GM18873 (cell line): ENCODE measurements around the gene CPXM1.
"Not testable (repeated sequence)": the region's sequence is repeated elsewhere in the genome, so short reads cannot be mapped to it uniquely, and the experiment has no call there.

Source experiments
- ATAC-seq: cut with Tn5 transposase; IDR thresholded peaks from one replicate; pipeline ENCODE4 v1.9.1; 2021; ENCODE audit warnings: mild to moderate bottlenecking, moderate library complexity, moderate number of reproducible peaks; ENCODE audit not compliant: unreplicated experiment, low FRiP score

Gene CPXM1

GRCh38 chr20:2773812-2774211 lies 26.6 kb downstream of the CPXM1 start:
- ATAC-seq, result no peak

GRCh38 chr20:2771631-2772080 lies 28.8 kb downstream of the CPXM1 start:
- no peak for ATAC-seq

GRCh38 chr20:2770091-2770490 lies 30.3 kb downstream of the CPXM1 start:
- ATAC-seq, result not testable (repeated sequence)

GRCh38 chr20:2768632-2769015 lies 31.8 kb downstream of the CPXM1 start:
- ATAC-seq, result no peak

GRCh38 chr20:2767768-2768631 lies 32.4 kb downstream of the CPXM1 start:
- ATAC-seq, result no peak

- no peak for ATAC-seq
These were observed 37.2 kb downstream of the CPXM1 start for GRCh38 chr20:2763186-2763585.

GRCh38 chr20:2762578-2763131 lies 37.8 kb downstream of the CPXM1 start:
- ATAC-seq, result no peak

- ATAC-seq, result no peak
These were observed 38.5 kb downstream of the CPXM1 start for GRCh38 chr20:2761885-2762284.

- no peak for ATAC-seq
These were observed 39.5 kb downstream of the CPXM1 start for GRCh38 chr20:2760952-2761305.

GRCh38 chr20:2760297-2760951 lies 40.0 kb downstream of the CPXM1 start:
- ATAC-seq, result no peak

- no peak for ATAC-seq
These were observed 40.7 kb downstream of the CPXM1 start for GRCh38 chr20:2759603-2760296.

- ATAC-seq, result no peak
These were observed 41.3 kb downstream of the CPXM1 start for GRCh38 chr20:2759143-2759542.

- ATAC-seq, result no peak
These were observed 42.5 kb downstream of the CPXM1 start for GRCh38 chr20:2757969-2758368.

GRCh38 chr20:2757001-2757400 lies 43.4 kb downstream of the CPXM1 start:
- ATAC-seq, result no peak

GRCh38 chr20:2756056-2756611 lies 44.3 kb downstream of the CPXM1 start:
- ATAC-seq, result no peak

GRCh38 chr20:2755451-2756055 lies 44.9 kb downstream of the CPXM1 start:
- ATAC-seq, result no peak

GRCh38 chr20:2754424-2754823 lies 46.0 kb downstream of the CPXM1 start:
- no peak for ATAC-seq

GRCh38 chr20:2753461-2754040 lies 46.9 kb downstream of the CPXM1 start:
- ATAC-seq, result no peak

GRCh38 chr20:2752567-2753460 lies 47.6 kb downstream of the CPXM1 start:
- ATAC-seq, result no peak
